GM19372 (cell line): ENCODE measurements around the gene COL4A2.

Experiments used
- ATAC-seq: cut with Tn5 transposase; IDR thresholded peaks from one replicate; pipeline ENCODE4 v1.9.1; 2021; ENCODE audit warnings: mild to moderate bottlenecking, low read depth, moderate library complexity; ENCODE audit not compliant: unreplicated experiment

Gene COL4A2

GRCh38 chr13:110336681-110337080 is 29.6 kb downstream of the COL4A2 start:
- no peak for ATAC-seq

GRCh38 chr13:110337247-110337646 is 30.2 kb downstream of the COL4A2 start:
- ATAC-seq, result no peak

GRCh38 chr13:110338441-110339101 is 31.5 kb downstream of the COL4A2 start:
- no peak for ATAC-seq

- ATAC-seq, result no peak
Measured at GRCh38 chr13:110339263-110339662, 32.2 kb downstream of the COL4A2 start.

DNA sequence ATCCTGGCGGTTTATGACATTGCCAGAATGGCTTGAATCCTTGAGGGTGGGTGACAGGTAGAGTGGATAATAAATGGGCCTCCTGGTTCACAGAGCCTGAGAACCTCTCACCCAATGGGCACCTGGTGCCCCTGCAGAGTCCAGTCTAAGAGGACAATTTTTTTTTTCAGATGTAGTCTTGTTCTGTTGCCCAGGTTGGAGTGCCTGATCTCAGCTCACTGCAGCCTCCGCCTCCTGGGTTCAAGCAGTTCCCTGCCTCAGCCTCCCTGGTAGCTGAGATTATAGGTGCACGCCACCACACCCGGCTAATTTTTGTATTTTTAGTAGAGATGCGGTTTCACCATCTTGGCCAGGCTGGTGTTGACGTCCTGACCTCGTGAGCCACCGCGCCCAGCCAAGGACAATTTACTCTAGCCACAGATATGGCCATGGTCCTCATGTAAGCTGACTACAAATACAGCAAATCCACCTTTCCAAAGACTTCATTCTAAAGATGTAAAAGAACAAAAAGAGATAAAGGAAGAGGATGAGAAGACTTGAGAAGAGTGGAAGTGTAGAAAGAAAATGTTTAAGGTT is 33.0 kb downstream of the COL4A2 start:
- no peak for ATAC-seq

DNA sequence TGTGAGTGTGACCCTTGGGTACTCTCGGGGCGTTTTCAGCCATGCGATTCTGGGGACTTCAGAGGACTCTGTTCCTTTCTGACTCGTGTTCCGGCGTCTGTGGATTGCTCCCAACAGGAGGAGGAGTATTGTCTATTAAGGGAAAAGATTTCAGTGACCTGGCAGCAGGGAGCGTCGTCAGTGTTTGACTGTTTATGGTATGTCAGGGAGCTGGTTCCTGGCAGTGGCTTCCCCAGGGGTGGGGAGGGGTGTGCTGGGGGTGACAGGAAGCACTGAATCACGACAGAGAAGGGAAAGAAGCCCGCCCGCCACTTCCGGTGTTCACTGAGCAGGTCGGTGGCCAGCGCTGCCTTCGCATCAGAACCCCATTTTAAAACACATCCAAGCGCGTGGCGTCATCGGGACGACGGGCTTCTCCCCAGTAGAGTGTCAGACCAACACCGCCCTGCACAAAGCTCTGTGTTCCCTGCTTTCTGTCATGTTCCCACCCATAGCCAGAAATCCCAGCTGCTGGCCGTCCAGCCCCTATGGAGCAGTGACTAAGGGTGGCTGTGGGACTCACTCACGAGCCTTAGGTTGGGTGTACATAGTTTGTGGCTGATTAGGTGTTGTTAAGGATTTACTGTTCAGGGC is 33.8 kb downstream of the COL4A2 start:
- ATAC-seq, result peak; percentile 58

GRCh38 chr13:110341445-110342244 is 34.6 kb downstream of the COL4A2 start:
- ATAC-seq, result peak; percentile 60

- no peak for ATAC-seq
Measured at GRCh38 chr13:110342474-110342873, 35.4 kb downstream of the COL4A2 start.

DNA sequence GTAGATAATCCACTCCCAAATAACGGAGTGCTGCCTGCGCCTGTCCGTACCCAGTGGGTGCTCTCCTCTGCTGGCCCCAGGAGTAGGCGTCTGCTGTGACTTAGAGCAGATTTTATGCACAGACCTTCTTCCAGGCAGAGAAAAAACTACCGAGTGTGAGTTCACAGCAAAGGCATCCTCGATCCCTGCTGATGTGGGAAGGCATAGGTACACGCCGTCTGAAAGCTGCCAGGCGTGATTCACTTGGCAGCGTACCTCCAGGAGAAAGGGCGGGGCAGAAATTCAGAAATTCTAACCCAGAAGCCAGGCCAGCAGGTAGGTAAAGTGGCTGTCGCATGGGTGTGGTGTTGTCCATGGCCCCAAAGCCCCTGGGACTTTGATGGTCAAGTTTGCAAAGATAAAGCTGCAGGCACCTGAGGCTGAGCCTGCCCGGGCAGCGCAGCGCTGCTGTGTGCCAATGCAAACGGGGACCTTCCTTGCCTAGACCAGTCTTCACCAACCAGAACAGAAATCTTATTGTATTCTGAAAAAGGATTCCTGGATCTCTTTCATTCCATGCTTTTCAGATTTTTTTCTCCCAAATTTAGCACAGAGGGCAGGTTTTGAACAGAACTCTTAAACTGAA is 36.3 kb downstream of the COL4A2 start:
- no peak for ATAC-seq

GRCh38 chr13:110344320-110344719 is 37.2 kb downstream of the COL4A2 start:
- ATAC-seq, result no peak

DNA sequence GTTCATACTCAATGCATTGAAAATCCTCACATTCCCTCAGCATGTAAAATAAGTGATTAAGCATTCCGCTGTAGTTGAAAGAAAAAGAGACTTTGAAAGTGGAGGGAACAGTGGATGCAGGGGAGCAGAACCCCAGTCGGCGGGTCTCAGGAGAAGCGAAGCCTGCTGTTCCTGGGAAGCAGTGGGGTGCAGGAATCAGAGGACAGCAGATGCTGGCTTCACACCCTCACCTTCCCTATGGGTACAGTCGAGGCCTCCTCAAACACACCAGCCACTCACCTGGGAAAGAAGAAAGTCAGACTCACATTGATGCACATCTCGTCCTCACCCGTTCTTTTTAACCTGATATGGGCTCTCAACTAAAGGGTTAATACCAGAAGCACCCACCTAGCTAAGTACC is 38.2 kb downstream of the COL4A2 start:
- ATAC-seq, result no peak

DNA sequence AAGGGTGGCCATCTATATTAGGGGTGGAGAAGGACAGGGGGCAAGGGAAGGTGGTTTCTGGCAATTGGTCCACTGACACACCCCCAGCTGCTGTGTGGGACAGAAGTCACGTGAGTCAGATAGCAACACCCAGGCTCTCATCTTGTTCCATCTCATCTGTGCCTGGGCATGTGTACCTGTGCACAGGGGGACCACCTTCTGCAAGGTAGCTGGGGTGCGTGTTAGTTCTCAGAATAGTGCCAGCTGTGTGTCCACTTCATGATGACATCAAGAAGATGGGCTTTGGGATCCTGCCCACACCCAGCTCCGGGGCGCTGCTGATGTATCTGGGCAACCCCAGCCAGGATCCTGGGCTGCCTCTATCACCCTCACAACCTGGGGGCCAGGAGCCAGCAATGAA is 38.6 kb downstream of the COL4A2 start:
- no peak for ATAC-seq

- ATAC-seq, result no peak
Measured at GRCh38 chr13:110346661-110347067, 39.6 kb downstream of the COL4A2 start.

GRCh38 chr13:110347088-110347487 is 40.0 kb downstream of the COL4A2 start:
- ATAC-seq, result no peak

GRCh38 chr13:110347535-110348308 is 40.6 kb downstream of the COL4A2 start:
- ATAC-seq, result no peak

- ATAC-seq, result no peak
Measured at GRCh38 chr13:110348309-110349105, 41.4 kb downstream of the COL4A2 start.

- ATAC-seq, result no peak
Measured at GRCh38 chr13:110349239-110349638, 42.2 kb downstream of the COL4A2 start.

DNA sequence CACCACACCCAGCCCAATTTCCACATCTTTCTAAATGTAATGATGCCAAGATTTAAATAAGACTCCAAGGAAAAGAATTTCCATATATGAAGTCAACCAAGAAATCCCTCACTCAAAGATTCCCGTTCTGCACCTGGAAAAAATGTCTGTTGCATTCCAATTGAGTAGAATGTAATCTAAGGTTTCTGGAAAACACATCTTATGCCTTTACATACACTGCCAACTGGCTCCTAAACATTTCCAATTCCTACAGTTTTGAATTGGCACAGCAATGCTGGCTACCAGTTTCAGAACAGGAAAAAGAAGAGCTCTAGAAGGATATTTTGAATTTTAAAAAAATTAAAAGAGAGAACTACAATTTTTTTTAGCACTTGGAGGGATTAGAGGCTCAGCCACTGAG is 43.0 kb downstream of the COL4A2 start:
- no peak for ATAC-seq

DNA sequence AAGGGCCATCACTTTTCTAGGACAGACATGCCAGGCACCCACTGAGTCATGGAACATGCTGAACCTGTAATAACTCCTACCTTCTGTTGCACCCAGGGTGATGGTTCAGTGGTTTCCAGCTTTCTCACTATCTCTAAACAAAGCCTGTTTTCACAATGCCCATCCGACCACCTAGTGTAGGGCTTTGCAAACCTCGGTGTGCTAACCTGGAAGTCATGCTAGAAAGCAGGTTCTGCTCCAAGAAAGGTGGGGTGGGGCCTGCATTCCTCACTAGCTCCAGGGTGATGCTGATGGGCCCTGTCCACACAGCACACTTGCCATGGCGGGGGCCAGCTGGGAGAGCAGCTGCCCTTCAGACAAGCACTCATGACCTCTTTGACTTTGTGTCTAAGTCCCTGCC is 43.4 kb downstream of the COL4A2 start:
- ATAC-seq, result no peak
